ENCODE data around the gene ZDHHC7.

Gene ZDHHC7

DNA sequence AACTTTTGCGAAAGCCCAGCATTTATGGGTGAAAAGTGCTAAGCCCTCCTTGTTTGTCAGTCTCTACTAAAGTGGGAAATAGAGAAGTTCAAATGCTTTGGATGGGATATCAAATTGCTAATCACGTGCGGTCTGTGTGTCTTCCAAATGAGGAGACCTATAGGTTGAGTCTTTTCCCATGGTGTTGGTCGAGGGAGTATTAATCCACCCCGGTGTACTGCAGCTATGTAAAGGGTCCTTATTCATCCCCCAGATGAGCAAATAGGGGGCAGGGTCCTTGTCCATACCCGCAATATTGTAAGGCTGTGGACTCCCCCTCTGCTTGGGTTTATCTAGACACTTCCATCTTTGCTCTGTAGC is 30.8 kb upstream of the ZDHHC7 start:
- no peak overlapping the region for H3K27ac ChIP-seq
- TF ChIP-seq, protein P1, sequence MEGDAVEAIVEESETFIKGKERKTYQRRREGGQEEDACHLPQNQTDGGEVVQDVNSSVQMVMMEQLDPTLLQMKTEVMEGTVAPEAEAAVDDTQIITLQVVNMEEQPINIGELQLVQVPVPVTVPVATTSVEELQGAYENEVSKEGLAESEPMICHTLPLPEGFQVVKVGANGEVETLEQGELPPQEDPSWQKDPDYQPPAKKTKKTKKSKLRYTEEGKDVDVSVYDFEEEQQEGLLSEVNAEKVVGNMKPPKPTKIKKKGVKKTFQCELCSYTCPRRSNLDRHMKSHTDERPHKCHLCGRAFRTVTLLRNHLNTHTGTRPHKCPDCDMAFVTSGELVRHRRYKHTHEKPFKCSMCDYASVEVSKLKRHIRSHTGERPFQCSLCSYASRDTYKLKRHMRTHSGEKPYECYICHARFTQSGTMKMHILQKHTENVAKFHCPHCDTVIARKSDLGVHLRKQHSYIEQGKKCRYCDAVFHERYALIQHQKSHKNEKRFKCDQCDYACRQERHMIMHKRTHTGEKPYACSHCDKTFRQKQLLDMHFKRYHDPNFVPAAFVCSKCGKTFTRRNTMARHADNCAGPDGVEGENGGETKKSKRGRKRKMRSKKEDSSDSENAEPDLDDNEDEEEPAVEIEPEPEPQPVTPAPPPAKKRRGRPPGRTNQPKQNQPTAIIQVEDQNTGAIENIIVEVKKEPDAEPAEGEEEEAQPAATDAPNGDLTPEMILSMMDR (IDR thresholded peaks at IDR 0.05): no peak
- no peak for TF ChIP-seq ZFX (IDR thresholded peaks at IDR 0.05; ENCODE audit: borderline replicate concordance)

DNA sequence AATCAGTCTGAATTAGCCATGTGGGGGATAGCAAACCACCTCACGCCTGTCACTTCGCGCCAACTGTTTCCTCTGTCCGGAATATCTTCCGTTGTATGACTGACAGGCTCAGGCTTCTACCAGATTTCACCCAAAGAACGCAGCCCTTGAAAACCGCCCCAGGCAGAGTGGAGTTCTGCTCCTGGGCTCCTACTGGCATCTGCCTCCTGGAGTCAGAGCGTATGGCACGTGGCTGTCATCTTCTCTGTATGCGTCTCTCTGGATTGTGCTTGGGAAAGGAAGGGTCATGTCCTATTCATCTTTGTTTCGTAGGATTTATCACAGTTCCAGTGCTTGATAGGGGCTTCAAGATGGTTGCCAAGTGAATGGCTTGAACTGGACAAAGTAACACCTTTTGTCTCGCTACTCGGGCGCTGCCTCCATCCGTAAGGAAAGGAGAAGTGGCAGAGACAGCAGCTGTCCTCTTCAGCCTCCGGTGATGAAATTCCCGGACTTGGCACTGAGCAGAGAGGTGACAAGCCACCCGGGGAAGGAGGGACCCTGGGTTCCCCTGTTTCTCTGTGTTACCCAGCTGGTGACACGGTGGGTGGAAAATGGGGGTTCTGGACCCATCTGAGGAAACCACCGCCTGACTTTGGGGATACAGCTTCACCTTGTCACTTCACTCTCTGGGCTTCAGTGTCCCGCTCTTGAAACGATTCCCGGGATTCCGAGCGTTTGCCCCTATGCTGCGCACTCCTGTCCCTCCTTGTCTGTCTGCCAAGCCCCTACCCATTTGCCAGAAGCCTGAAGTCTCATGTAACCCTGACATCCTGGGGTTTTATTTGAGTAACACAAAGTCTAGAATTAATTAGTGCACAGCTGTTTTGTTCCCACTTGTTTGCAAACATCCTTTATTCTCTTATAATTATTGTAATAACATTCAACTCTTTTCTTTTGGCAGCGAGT is 30.2 kb upstream of the ZDHHC7 start:
- no peak overlapping the region for H3K27ac ChIP-seq
- no peak for TF ChIP-seq ZFX (IDR thresholded peaks at IDR 0.05; ENCODE audit: borderline replicate concordance)

DNA sequence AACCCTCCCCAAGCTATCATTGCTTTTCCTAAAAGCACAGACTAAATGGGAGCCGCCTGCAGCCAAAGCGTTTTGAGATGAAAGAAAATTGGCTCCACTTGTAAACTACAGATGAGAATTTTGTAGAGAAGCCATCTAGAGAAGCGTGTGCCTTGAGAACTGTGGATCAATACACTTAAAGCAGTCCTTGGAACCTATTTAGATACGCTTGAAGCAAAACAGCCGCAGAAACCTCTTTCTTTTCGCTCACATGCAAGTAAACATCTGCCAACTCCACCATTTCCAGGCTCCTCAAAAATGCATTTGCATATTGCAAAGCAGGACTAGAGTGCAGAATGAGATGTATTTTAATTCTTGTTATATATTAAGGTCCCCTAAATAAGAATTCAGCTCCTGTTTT is 29.4 kb upstream of the ZDHHC7 start:
- TF ChIP-seq, protein P1 (IDR thresholded peaks at IDR 0.05): no peak
- TF ChIP-seq ZFX (IDR thresholded peaks at IDR 0.05; ENCODE audit: borderline replicate concordance): no peak

DNA sequence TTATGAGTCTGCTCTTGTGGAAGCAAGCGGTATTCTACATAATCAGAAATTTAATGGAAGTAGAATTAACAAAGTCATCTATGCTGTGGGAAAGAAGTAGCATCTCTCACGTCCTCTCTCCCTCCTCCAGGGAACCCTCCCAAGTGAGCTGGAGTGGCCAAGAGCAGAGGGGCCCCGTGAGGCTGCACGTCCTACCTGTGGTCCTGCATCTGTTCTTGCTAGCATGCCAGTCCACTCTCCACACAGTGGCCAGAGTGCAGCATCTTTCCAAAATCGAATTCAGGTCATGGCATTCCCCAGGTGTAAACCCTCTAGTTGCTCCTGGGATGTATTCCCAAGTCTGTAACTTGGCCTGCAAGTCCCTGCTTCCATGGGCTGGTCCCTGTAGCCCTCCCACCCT is 26.4 kb upstream of the ZDHHC7 start:
- no peak overlapping the region for H3K27ac ChIP-seq
- no peak for TF ChIP-seq ZFX (IDR thresholded peaks at IDR 0.05; ENCODE audit: borderline replicate concordance)
- TF ChIP-seq, protein P1 (IDR thresholded peaks at IDR 0.05): no peak

More for the DNA sequence above, 29.4 kb upstream of the ZDHHC7 start:
- H3K27ac ChIP-seq: no peak overlapping the region

DNA sequence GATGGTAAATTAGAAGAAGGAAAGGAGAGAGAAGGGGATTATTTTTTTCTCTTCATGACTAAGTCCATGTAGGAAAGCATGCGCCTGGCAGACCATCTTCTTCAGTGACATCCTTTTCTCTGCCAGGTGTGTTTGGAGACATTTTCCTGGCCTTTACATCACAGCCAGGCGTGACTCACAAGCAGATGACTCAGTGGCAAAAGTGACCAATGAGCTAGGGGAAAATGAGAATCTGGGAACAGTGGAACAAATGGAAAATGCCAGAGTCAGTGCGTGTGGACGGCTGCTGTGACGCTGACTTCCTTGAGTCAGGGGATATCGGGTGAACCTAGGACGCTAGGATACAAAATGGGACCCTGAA is 25.7 kb upstream of the ZDHHC7 start:
- H3K27ac ChIP-seq: no peak overlapping the region
- TF ChIP-seq, protein P1 (IDR thresholded peaks at IDR 0.05): no peak
- no peak for TF ChIP-seq ZFX (IDR thresholded peaks at IDR 0.05; ENCODE audit: borderline replicate concordance)

DNA sequence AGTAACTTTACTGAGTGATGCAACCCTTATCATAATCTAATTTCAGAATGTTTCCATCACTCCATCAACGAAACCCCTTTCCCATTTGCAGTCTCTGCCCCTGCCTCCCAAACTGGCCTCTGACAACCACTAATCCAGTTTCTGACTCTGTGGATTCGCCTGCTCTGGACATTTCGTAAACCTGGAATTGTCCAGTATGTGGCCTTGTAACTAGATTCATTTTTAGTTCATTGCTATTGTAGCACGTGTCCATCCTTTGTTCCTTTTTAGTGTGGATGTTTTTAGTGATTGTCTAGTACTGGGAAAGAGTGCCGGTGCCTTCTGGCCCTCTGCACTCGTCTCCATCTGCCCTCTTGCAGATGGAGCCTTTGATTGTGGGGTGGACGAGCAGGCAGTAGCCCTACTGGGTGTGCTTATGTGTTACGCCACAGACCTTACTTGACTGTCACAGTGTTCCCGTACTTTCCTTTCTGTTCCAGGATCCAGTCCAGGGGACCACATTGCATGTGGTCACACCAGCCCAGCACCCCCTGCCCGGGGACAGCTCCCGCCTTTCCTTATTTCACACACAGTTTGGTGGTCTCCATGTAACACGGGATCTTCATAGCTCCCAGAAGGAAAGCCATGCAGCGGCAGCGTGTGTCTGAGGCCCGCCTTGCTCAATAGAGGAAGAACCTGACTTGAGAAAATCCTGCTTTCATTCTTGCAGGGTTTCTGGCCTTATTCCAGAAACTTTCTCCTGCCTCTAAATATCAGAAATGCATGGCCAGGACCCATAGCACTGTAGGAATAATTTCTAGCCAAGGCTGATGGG is 25.1 kb upstream of the ZDHHC7 start:
- TF ChIP-seq ZFX (IDR thresholded peaks at IDR 0.05; ENCODE audit: borderline replicate concordance): no peak
- TF ChIP-seq, protein P1 (IDR thresholded peaks at IDR 0.05): no peak
- H3K27ac ChIP-seq: no peak overlapping the region

DNA sequence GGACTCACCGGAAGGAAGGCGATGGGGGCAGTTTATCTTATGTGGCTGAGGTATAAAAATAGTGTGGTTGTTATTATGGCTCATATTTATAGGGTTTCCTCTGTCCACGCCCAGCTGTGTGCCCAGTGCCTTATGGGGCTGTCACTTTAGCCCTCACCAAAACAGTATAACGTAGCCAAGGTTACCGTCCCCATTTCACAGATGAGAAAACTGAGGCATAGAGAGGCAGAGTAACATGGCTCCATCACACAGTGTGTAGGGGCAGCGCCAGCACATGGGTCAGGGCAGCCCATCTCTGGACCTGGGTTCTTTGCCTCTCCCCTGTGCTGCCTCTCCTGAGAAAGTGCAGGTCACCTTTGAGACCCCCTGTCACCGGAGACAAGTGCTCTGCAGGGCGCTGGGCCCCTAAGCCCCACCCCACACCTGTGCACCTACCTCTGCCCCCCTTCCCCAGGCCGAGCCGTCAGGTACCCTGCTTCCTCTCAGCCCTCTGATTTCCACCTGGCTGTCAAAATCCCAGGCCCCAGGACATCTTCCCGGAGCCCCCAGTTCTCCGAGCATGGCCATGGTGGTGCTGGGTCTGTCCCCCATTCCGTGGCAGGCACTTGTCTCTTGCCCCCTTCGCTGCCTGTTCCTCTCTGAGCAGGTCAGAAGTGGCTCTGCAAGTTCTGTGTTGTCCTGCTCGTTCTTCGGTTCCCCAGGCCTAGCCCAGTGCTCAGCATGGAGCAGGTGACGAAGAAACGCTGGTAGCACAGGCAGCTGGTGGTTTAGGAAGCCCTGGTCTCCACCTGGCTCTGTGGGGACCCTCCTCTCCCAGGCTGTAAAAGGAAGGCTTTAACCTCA is 23.5 kb upstream of the ZDHHC7 start:
- TF ChIP-seq, protein P1 (IDR thresholded peaks at IDR 0.05): no peak
- no peak for TF ChIP-seq ZFX (IDR thresholded peaks at IDR 0.05; ENCODE audit: borderline replicate concordance)

More for the DNA sequence above, 23.5 kb upstream of the ZDHHC7 start:
- no peak overlapping the region for H3K27ac ChIP-seq
